HUES6 (cell line): ENCODE data around the gene KRTDAP.
"Not testable (repeated sequence)": the region's sequence is repeated elsewhere in the genome, so short reads cannot be mapped to it uniquely, and the experiment has no call there.

Experiments used
- H3K27ac ChIP-seq: 2 replicates; pipeline ENCODE4 v1.7.0; 2013; ENCODE audit warnings: low read depth, mild to moderate bottlenecking, low read length, inconsistent platforms
- H3K27me3 ChIP-seq: 2 replicates; pipeline ENCODE4 v1.6.1; 2013; ENCODE audit warnings: low read length; ENCODE audit not compliant: control insufficient read depth, insufficient read depth
- H3K36me3 ChIP-seq: 2 replicates; pipeline ENCODE4 v1.6.1; 2013; ENCODE audit warnings: low read length; ENCODE audit not compliant: control insufficient read depth, insufficient read depth
- H3K4me1 ChIP-seq: 2 replicates; pipeline ENCODE4 v1.6.1; 2013; ENCODE audit warnings: low read length; ENCODE audit not compliant: control insufficient read depth, insufficient read depth
- H3K4me3 ChIP-seq: 2 replicates; pipeline ENCODE4 v1.5.1; 2013; ENCODE audit warnings: low read depth, low read length
- H3K9ac ChIP-seq: one replicate; pipeline ENCODE4 v1.6.1; 2013; ENCODE audit warnings: mild to moderate bottlenecking, low read length
- H3K9me3 ChIP-seq: 2 replicates; pipeline ENCODE4 v1.6.1; 2013; ENCODE audit warnings: low read depth, low read length; ENCODE audit not compliant: control insufficient read depth, insufficient read depth

The KRTDAP gene

GRCh38 chr19:35461788-35462187, 28.5 kb downstream of the KRTDAP start:
- not testable (repeated sequence) for H3K4me3 ChIP-seq, H3K4me1 ChIP-seq, H3K36me3 ChIP-seq, H3K27me3 ChIP-seq, H3K9me3 ChIP-seq, H3K9ac ChIP-seq, H3K27ac ChIP-seq

- Histone ChIP-seq H3K4me1 (no peaks in the 10 kb centered on the region), H3K4me3 (no peak overlapping the region), H3K27me3 (no peaks in the 10 kb centered on the region), H3K9ac (no peak overlapping the region), H3K9me3 (no peaks in the 10 kb centered on the region), H3K27ac (no peak overlapping the region), H3K36me3 (no peaks in the 10 kb centered on the region)
Observed at GRCh38 chr19:35461060-35461459, 29.2 kb downstream of the KRTDAP start.

DNA sequence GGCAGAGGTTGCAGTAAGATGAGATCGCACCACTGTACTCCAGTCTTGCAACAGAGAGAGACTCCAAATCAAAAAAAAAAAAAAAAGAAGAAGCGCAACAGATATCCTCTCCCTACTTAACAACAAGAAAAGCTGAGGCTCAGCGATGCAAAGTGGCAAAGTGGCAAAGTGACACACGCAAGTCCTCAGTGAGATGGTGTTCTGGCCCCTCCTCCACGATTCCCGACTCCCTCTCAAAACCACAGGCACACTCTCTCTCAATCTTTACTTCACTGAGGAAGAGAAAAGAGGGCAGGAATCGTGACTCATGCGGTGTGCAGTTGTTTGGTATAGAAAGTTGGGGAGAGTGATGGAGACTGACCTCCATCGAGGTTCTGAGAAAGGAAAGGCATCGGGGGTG, 29.7 kb downstream of the KRTDAP start:
- H3K27me3 ChIP-seq, result no peaks in the 10 kb centered on the region
- no peak overlapping the region for H3K27ac ChIP-seq
- H3K9ac ChIP-seq, result no peak overlapping the region
- no peak overlapping the region for H3K4me3 ChIP-seq
- H3K4me1 ChIP-seq, result no peaks in the 10 kb centered on the region
- no peaks in the 10 kb centered on the region for H3K9me3 ChIP-seq
- no peaks in the 10 kb centered on the region for H3K36me3 ChIP-seq

- no peaks in the 10 kb centered on the region for H3K36me3 ChIP-seq
- H3K9me3 ChIP-seq, result no peaks in the 10 kb centered on the region
- H3K4me3 ChIP-seq, result no peak overlapping the region
- no peaks in the 10 kb centered on the region for H3K4me1 ChIP-seq
- H3K27me3 ChIP-seq, result no peaks in the 10 kb centered on the region
- no peak overlapping the region for H3K27ac ChIP-seq
- no peak overlapping the region for H3K9ac ChIP-seq
Observed at GRCh38 chr19:35459414-35460082, 30.7 kb downstream of the KRTDAP start.

GRCh38 chr19:35458731-35459391, 31.4 kb downstream of the KRTDAP start:
- no peak overlapping the region for H3K27ac ChIP-seq
- no peaks in the 10 kb centered on the region for H3K36me3 ChIP-seq
- no peaks in the 10 kb centered on the region for H3K9me3 ChIP-seq
- no peaks in the 10 kb centered on the region for H3K27me3 ChIP-seq
- H3K4me3 ChIP-seq, result no peak overlapping the region
- H3K4me1 ChIP-seq, result no peaks in the 10 kb centered on the region
- H3K9ac ChIP-seq, result no peak overlapping the region

DNA sequence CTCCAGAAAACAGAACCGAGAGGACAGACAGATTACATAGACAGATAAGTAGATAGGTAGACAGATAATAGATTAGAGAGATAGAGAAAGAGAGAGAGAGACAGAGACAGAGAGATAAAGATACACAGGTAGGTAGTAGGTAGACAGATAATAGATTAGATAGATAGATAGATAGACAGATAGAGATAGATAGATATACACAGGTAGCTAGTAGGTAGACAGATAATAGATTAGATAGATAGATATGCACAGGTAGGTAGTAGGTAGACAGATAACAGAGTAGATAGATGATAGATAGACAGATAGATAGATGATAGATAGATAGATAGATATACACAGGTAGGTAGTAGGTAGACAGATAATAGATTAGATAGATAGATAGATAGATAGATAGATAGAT, 32.1 kb downstream of the KRTDAP start:
- H3K36me3 ChIP-seq, result no peaks in the 10 kb centered on the region
- no peaks in the 10 kb centered on the region for H3K9me3 ChIP-seq
- no peak overlapping the region for H3K4me3 ChIP-seq
- no peaks in the 10 kb centered on the region for H3K4me1 ChIP-seq
- H3K27me3 ChIP-seq, result no peaks in the 10 kb centered on the region
- H3K9ac ChIP-seq, result no peak overlapping the region
- no peak overlapping the region for H3K27ac ChIP-seq

GRCh38 chr19:35457173-35457572, 33.1 kb downstream of the KRTDAP start:
- Histone ChIP-seq H3K4me3 (no peak overlapping the region), H3K4me1 (no peaks in the 10 kb centered on the region), H3K9ac (no peak overlapping the region), H3K27me3 (no peaks in the 10 kb centered on the region), H3K9me3 (no peaks in the 10 kb centered on the region), H3K36me3 (no peaks in the 10 kb centered on the region), H3K27ac (no peak overlapping the region)

- H3K36me3 ChIP-seq, result no peaks in the 10 kb centered on the region
- no peak overlapping the region for H3K4me3 ChIP-seq
- H3K27me3 ChIP-seq, result no peaks in the 10 kb centered on the region
- no peaks in the 10 kb centered on the region for H3K9me3 ChIP-seq
- H3K9ac ChIP-seq, result no peak overlapping the region
- no peak overlapping the region for H3K27ac ChIP-seq
- no peaks in the 10 kb centered on the region for H3K4me1 ChIP-seq
Observed at GRCh38 chr19:35455616-35456201, 34.6 kb downstream of the KRTDAP start.

GRCh38 chr19:35454663-35455062, 35.6 kb downstream of the KRTDAP start:
- Histone ChIP-seq H3K9me3 (no peaks in the 10 kb centered on the region), H3K4me1 (no peaks in the 10 kb centered on the region), H3K27me3 (peaks cover 4% of the 10 kb centered on the region; the same call in 1 of the 2 replicates), H3K4me3 (no peak overlapping the region), H3K9ac (no peak overlapping the region), H3K36me3 (no peaks in the 10 kb centered on the region), H3K27ac (no peak overlapping the region)

GRCh38 chr19:35451338-35452096, 38.7 kb downstream of the KRTDAP start:
- no peak overlapping the region for H3K27ac ChIP-seq
- H3K4me3 ChIP-seq, result no peak overlapping the region
- H3K4me1 ChIP-seq, result 0 out of 2 replicates have a peak, but pooled peaks cover 4% of the 10 kb centered on the region
- H3K9ac ChIP-seq, result no peak overlapping the region
- peaks cover 4% of the 10 kb centered on the region; the same call in 1 of the 2 replicates for H3K27me3 ChIP-seq
- no peaks in the 10 kb centered on the region for H3K9me3 ChIP-seq
- H3K36me3 ChIP-seq, result no peaks in the 10 kb centered on the region
